H1 (cell line): ENCODE measurements around the gene EVPL. TPM values are rescaled to one million over a fixed set of nuclear protein-coding genes. Genes with fewer than 3 reads are reported as not detected.

Experiments
- CTCF ChIA-PET: fragments of 300-600 bp; sonication (Branson Sonifier 250); formaldehyde crosslinking; loops from one replicate; lab custom pipeline; 2021; ENCODE audit not compliant: partially characterized antibody; lab: Charles Lee
- POLR2A ChIA-PET: fragments of 300-600 bp; sonication (Branson Sonifier 250); formaldehyde crosslinking; loops from one replicate; lab custom pipeline; 2021; ENCODE audit warnings: inconsistent platforms; ENCODE audit not compliant: partially characterized antibody; lab: Charles Lee
- DNase-seq, 2 experiments: peaks; one replicate each; pipeline versions ENCODE4 v3.0.0 to v3.0.0-alpha.2; 2010 to 2022; ENCODE audit warnings: low spot score in 2 of 2, low read depth in 1 of 2, mixed read lengths in 1 of 2
- FAIRE-seq: peaks from 2 replicates; lab custom pipeline; 2011; peaks lifted over from hg19 to GRCh38; lab: Jason Lieb, UNC
- H2AFZ ChIP-seq: 2 replicates; pipeline ENCODE4 v1.8.1; 2012; ENCODE audit warnings: low read length, inconsistent platforms
- H2AK5ac ChIP-seq: 2 replicates; pipeline ENCODE4 v1.6.1; 2013; ENCODE audit warnings: low read depth, low read length
- H2BK120ac ChIP-seq: replicated peaks from 2 replicates; pipeline ENCODE3; 2013; ENCODE audit warnings: low read depth, low read length, inconsistent platforms
- H2BK12ac ChIP-seq: 2 replicates; pipeline ENCODE4 v1.6.1; 2013; ENCODE audit warnings: low read depth, low read length
- H2BK15ac ChIP-seq: 2 replicates; pipeline ENCODE4 v1.6.1; 2013; ENCODE audit warnings: low read length
- H2BK20ac ChIP-seq: 2 replicates; pipeline ENCODE4 v1.6.1; 2013; ENCODE audit warnings: low read length
- H2BK5ac ChIP-seq: 2 replicates; pipeline ENCODE4 v1.6.1; 2013; ENCODE audit warnings: low read depth, low read length
- H3K14ac ChIP-seq: 2 replicates; pipeline ENCODE4 v1.6.1; 2013; ENCODE audit warnings: inconsistent platforms; ENCODE audit not compliant: insufficient read length
- H3K18ac ChIP-seq: 2 replicates; pipeline ENCODE4 v1.6.1; 2013; ENCODE audit warnings: low read length; ENCODE audit errors: extremely low read depth
- H3K23ac ChIP-seq: 2 replicates; pipeline ENCODE4 v1.6.1; 2013; ENCODE audit warnings: inconsistent platforms; ENCODE audit not compliant: insufficient read length
- H3K23me2 ChIP-seq: 2 replicates; pipeline ENCODE4 v1.6.1; 2013; ENCODE audit warnings: low read depth, low read length
- H3K27ac ChIP-seq: 2 replicates; pipeline ENCODE4 v1.6.1; 2011; ENCODE audit warnings: low read depth, low read length, inconsistent platforms
- H3K27me3 ChIP-seq, 4 experiments: replicated peaks in 1 of 4; 1 replicate in 1 of 4; 2 replicates in 3 of 4; pipeline versions ENCODE4 v1.6.1 to v1.8.1; 2011 to 2013; ENCODE audit warnings: low read length in 3 of 4, mild to moderate bottlenecking in 3 of 4, inconsistent platforms in 2 of 4, mixed read lengths in 2 of 4, moderate library complexity in 1 of 4; ENCODE audit not compliant: control insufficient read depth in 3 of 4, insufficient read depth in 3 of 4; ENCODE audit errors: extremely low read depth in 1 of 4
- H3K36me3 ChIP-seq, 4 experiments: 2 replicates each; pipeline versions ENCODE4 v1.6.1 to v1.8.1; 2011 to 2013; ENCODE audit warnings: mild to moderate bottlenecking in 4 of 4, low read length in 3 of 4, moderate library complexity in 2 of 4, control low read depth in 1 of 4, inconsistent platforms in 1 of 4; ENCODE audit not compliant: insufficient read depth in 4 of 4, control insufficient read depth in 2 of 4
- H3K4ac ChIP-seq: replicated peaks from 2 replicates; pipeline ENCODE3; 2013; ENCODE audit warnings: low read length, low read depth, mixed read lengths, inconsistent platforms; ENCODE audit not compliant: insufficient read length
- H3K4me1 ChIP-seq, 4 experiments: replicated peaks in 1 of 4; 1 replicate in 1 of 4; 2 replicates in 3 of 4; pipeline versions ENCODE4 v1.6.1 to v1.8.1; 2011 to 2013; ENCODE audit warnings: low read length in 3 of 4, inconsistent platforms in 2 of 4, mixed read lengths in 1 of 4; ENCODE audit not compliant: insufficient read depth in 4 of 4, control insufficient read depth in 3 of 4
- H3K4me2 ChIP-seq, 2 experiments: 2 replicates each; pipeline versions ENCODE4 v1.6.1 to v1.8.1; 2011 to 2013; ENCODE audit warnings: low read depth in 2 of 2, low read length in 2 of 2, control low read depth in 1 of 2, inconsistent platforms in 1 of 2, mild to moderate bottlenecking in 1 of 2; ENCODE audit not compliant: insufficient read depth in 1 of 2
- H3K4me3 ChIP-seq, 4 experiments: fragments of 200-600, 300-600 bp in 1 of 4; sonication (generic), shearing (Covaris generic), sonication (Bioruptor Twin) in 1 of 4; 2 replicates each; pipeline versions ENCODE4 v1.5.1 to v1.8.1; 2011 to 2016; ENCODE audit warnings: low read length in 4 of 4, low read depth in 3 of 4, control low read depth in 2 of 4, inconsistent platforms in 2 of 4, mild to moderate bottlenecking in 2 of 4, mixed read lengths in 1 of 4, moderate library complexity in 1 of 4; ENCODE audit not compliant: insufficient read depth in 2 of 4; ENCODE audit errors: extremely low read depth in 1 of 4
- H3K56ac ChIP-seq: replicated peaks from 2 replicates; pipeline ENCODE3; 2013; ENCODE audit warnings: low read depth, mild to moderate bottlenecking, mixed read lengths, low read length, inconsistent platforms; ENCODE audit not compliant: insufficient read length
- H3K79me1 ChIP-seq: 2 replicates; pipeline ENCODE4 v1.6.1; 2013; ENCODE audit warnings: low read depth, low read length, control low read depth
- H3K79me2 ChIP-seq, 2 experiments: 2 replicates each; pipeline versions ENCODE4 v1.6.1 to v1.8.1; 2012 to 2013; ENCODE audit warnings: low read length in 2 of 2, mild to moderate bottlenecking in 2 of 2, inconsistent platforms in 1 of 2; ENCODE audit not compliant: insufficient read depth in 2 of 2, control insufficient read depth in 1 of 2
- H3K9ac ChIP-seq, 4 experiments: replicated peaks in 1 of 4; 1 replicate in 1 of 4; 2 replicates in 3 of 4; pipeline versions ENCODE4 v1.6.1 to v1.8.1; 2011 to 2013; ENCODE audit warnings: low read depth in 3 of 4, low read length in 3 of 4, control low read depth in 2 of 4, mild to moderate bottlenecking in 2 of 4, moderate library complexity in 2 of 4, inconsistent platforms in 1 of 4; ENCODE audit errors: extremely low read depth in 1 of 4
- H3K9me3 ChIP-seq, 2 experiments: 2 replicates each; pipeline versions ENCODE4 v1.6.1 to v1.8.1; 2012 to 2013; ENCODE audit warnings: mild to moderate bottlenecking in 2 of 2, moderate library complexity in 2 of 2, control low read depth in 1 of 2, inconsistent platforms in 1 of 2, low read depth in 1 of 2, low read length in 1 of 2, mixed read lengths in 1 of 2; ENCODE audit not compliant: insufficient read depth in 2 of 2
- H4K20me1 ChIP-seq, 2 experiments: replicated peaks in 1 of 2; 2 replicates each; pipeline versions ENCODE3 to v1.8.1; 2011 to 2013; ENCODE audit warnings: inconsistent platforms in 2 of 2, low read length in 2 of 2, mild to moderate bottlenecking in 1 of 2; ENCODE audit not compliant: insufficient read depth in 2 of 2, control insufficient read depth in 1 of 2
- H4K5ac ChIP-seq: 2 replicates; pipeline ENCODE4 v1.6.1; 2013; ENCODE audit warnings: low read length, low read depth, mixed read lengths, inconsistent platforms; ENCODE audit not compliant: insufficient read length
- H4K8ac ChIP-seq: 2 replicates; pipeline ENCODE4 v1.8.0; 2013; ENCODE audit warnings: mild to moderate bottlenecking, moderate library complexity, low read length, inconsistent platforms; ENCODE audit not compliant: insufficient read depth; ENCODE audit errors: extremely low read depth
- H4K91ac ChIP-seq: replicated peaks from 2 replicates; pipeline ENCODE3; 2013; ENCODE audit warnings: low read length, mixed read lengths, inconsistent platforms; ENCODE audit not compliant: insufficient read length
- CBX5 ChIP-seq: fragments of 300-800, 300-1000 bp; sonication (generic); IDR thresholded peaks from 2 replicates; pipeline ENCODE4 v1.7.1; 2016; ENCODE audit warnings: antibody characterized with exemption, low read length, low read depth
- CEBPB ChIP-seq: IDR thresholded peaks from 2 replicates; pipeline ENCODE4 v1.6.1; 2012; ENCODE audit warnings: low read depth, low read length
- EP300 ChIP-seq, 2 experiments: IDR thresholded peaks; 1 replicate in 1 of 2; 2 replicates in 1 of 2; pipeline ENCODE4 v1.6.1; 2011 to 2012; ENCODE audit warnings: low read depth in 2 of 2, low read length in 2 of 2, mild to moderate bottlenecking in 2 of 2, borderline replicate concordance in 1 of 2, inconsistent platforms in 1 of 2, moderate library complexity in 1 of 2
- WGBS, 2 experiments: shearing (Covaris generic) in 1 of 2; methylation state at CpG; one replicate each; pipeline versions ENCODE4 v1.1.6 to v1.1.7; 2013 to 2015; ENCODE audit warnings: low lambda C conversion rate in 2 of 2, mixed read lengths in 2 of 2, inconsistent platforms in 1 of 2, low coverage in 1 of 2, missing lambda C conversion rate in 1 of 2; ENCODE audit not compliant: insufficient replicate concordance in 2 of 2, insufficient coverage in 1 of 2, insufficient read length in 1 of 2; ENCODE audit errors: extremely low coverage in 1 of 2, missing lambda C conversion rate in 1 of 2; 5-methylcytosine and 5-hydroxymethylcytosine counted together
- polyA plus RNA-seq, 7 experiments: library from polyadenylated mRNA; depleted of rRNA in 3 of 7; stranded (reverse) in 5 of 7; unstranded in 2 of 7; fragments of >200 nt in 5 of 7; fragments of 200-250 nt in 2 of 7; gene quantifications; 1 replicate in 5 of 7; 2 replicates in 1 of 7; 4 replicates in 1 of 7; pipeline versions ENCODE4 v1.2.1 to v1.2.3, GENCODE V29; 2011 to 2013; ENCODE audit warnings: missing spikeins in 2 of 7, mixed read lengths in 2 of 7
- total RNA-seq: library from RNA; stranded (reverse); fragmentation: NEBNext Ultra II Directional; extraction: Animal tissue kit (Norgen Biotek cat#: 25700); gene quantifications from 2 replicates; pipeline ENCODE4 v1.2.1, GENCODE V29; 2021

The EVPL gene
- total and polyA plus RNA-seq, 2 of the 8 experiments (the other 6 are each of a cell fraction or from before 2014, with no cell fraction given) = 0.20 to 0.99 TPM

GRCh38 chr17:76036497-76037261 is 9.6 kb upstream of the EVPL start:
- Histone ChIP-seq H2BK12ac (0 out of 2 replicates have a peak overlapping the region, but pooled peaks have one; percentile 60), H2AFZ (no peak overlapping the region), H2BK20ac (no peak overlapping the region; the same call in 1 of the 2 replicates), H4K5ac (peak overlapping the region; percentile 30), H3K27me3 (no peaks in the 10 kb centered on the region), H3K27ac (0 out of 2 replicates have a peak overlapping the region, but pooled peaks have one; percentile 13), H3K4me2 (peak overlapping the region; percentile 7 to 22; a peak in 2 of 4 replicates), H3K4me1 (peaks cover 0 to 20% (median 8%) of the 10 kb centered on the region in 4 experiments; a peak in 6 of 7 replicates), H3K18ac (peak overlapping the region; percentile 66; the same call in 1 of the 2 replicates), H3K23ac (no peak overlapping the region), H3K4ac (peak overlapping the region; percentile 58), H2AK5ac (peak overlapping the region; percentile 43; the same call in 1 of the 2 replicates), H3K4me3 (no peak overlapping the region), H4K20me1 (peaks cover 0 to 5% of the 10 kb centered on the region in 2 experiments), H2BK120ac (peak overlapping the region; percentile 15), H3K14ac (no peak overlapping the region), H2BK5ac (peak overlapping the region; percentile 52; the same call in 1 of the 2 replicates), H3K79me2 (no peaks in the 10 kb centered on the region), H3K56ac (no peak overlapping the region), H4K8ac (peak overlapping the region; percentile 87), H2BK15ac (no peak overlapping the region), H3K23me2 (no peaks in the 10 kb centered on the region), H3K36me3 (peaks cover 15 to 33% (median 24%) of the 10 kb centered on the region in 4 experiments; a peak in 7 of 8 replicates), H4K91ac (peak overlapping the region; percentile 18), H3K9me3 (no peaks in the 10 kb centered on the region), H3K9ac (no peak overlapping the region), H3K79me1 (no peaks in the 10 kb centered on the region)
- DNase-seq (no peak), FAIRE-seq (peak; percentile 32)
- ChIA-PET POLR2A (interaction anchor here (0.6 to 0.8 kb wide), 3 partner anchors 19 to 252 kb away, joined by 3 read pairs; no protein-coding TSS in a partner anchor), CTCF (interaction anchor here (0.6 to 13.7 kb wide), 4 partner anchors 11 to 232 kb away, joined by 3 to 229 read pairs (median 3); partner anchors contain the start of gene CDK3)
- 78% methylated on average over 22 of the region's 22 CpGs; no CpG with 5 or more reads in 1 of the 2 experiments for WGBS, 2 experiments
- no peak for TF ChIP-seq EP300 (IDR thresholded peaks at IDR 0.05; ENCODE audit: borderline replicate concordance in 1 of 2, low read depth in 2 of 2, low read length in 2 of 2)
- TF ChIP-seq CBX5 = no peak
- TF ChIP-seq CEBPB = 0 out of 2 replicates have a peak, but pooled peaks have one; percentile 5
- TF ChIP-seq, all 59 proteins: peak for 1
